Kidney (tissue), 14 donors: ENCODE results near the gene CHST1. TPM values are rescaled to one million over a fixed set of nuclear protein-coding genes. Genes with fewer than 3 reads are reported as not detected.

Experiments
- DNase-seq, 5 donors: peaks; one replicate each; pipeline ENCODE4 v3.0.0-alpha.2; 2013 to 2020
- FAIRE-seq: peaks from 2 replicates; lab custom pipeline; 2012; peaks lifted over from hg19 to GRCh38; lab: Jason Lieb, UNC
- H3K27ac ChIP-seq, 2 donors: one replicate each; pipeline ENCODE4 v1.7.0; 2013; ENCODE audit warnings: low read depth in 2 of 2, low read length in 2 of 2, inconsistent platforms in 1 of 2
- H3K27me3 ChIP-seq: one replicate; pipeline ENCODE4 v1.7.1; 2013; ENCODE audit warnings: low read length, inconsistent platforms; ENCODE audit not compliant: control insufficient read depth, insufficient read depth
- H3K36me3 ChIP-seq, 3 donors: one replicate each; pipeline versions ENCODE4 v1.7.0 to v1.7.1; 2013; ENCODE audit warnings: low read length in 3 of 3, control low read depth in 1 of 3, inconsistent platforms in 1 of 3; ENCODE audit not compliant: insufficient read depth in 3 of 3, control insufficient read depth in 2 of 3
- H3K4me1 ChIP-seq, 3 donors: one replicate each; pipeline versions ENCODE4 v1.7.0 to v1.7.1; 2013; ENCODE audit warnings: low read length in 3 of 3, inconsistent platforms in 1 of 3, low read depth in 1 of 3; ENCODE audit not compliant: control insufficient read depth in 2 of 3, insufficient read depth in 2 of 3
- H3K4me3 ChIP-seq, 3 donors: one replicate each; pipeline versions ENCODE4 v1.7.0 to v1.8.1; 2013; ENCODE audit warnings: low read length in 3 of 3, control low read depth in 1 of 3, inconsistent platforms in 1 of 3
- H3K9ac ChIP-seq, 3 donors: one replicate each; pipeline versions ENCODE4 v1.7.0 to v1.7.1; 2013; ENCODE audit warnings: low read length in 3 of 3, control low read depth in 1 of 3, inconsistent platforms in 1 of 3
- H3K9me3 ChIP-seq, 3 donors: one replicate each; pipeline versions ENCODE4 v1.7.0 to v1.7.1; 2013; ENCODE audit warnings: low read length in 3 of 3, control low read depth in 1 of 3, inconsistent platforms in 1 of 3; ENCODE audit not compliant: control insufficient read depth in 2 of 3, insufficient read depth in 1 of 3
- intact Hi-C: fragments of 100-400 bp; cut with DNase I; formaldehyde crosslinking; loops from one replicate; pipeline ENCODE4 v1.11.1; 2022
- polyA plus RNA-seq: library from polyadenylated mRNA; stranded (reverse); fragments of 350-450 nt; fragmentation: Illumina TruSeq; extraction: RNeasy Lipid Tissue Mini Kit (QIAGEN cat#74804); gene quantifications from one replicate; pipeline ENCODE4 v1.2.3, GENCODE V29; 2014; ENCODE audit warnings: low read depth, low replicate concordance; ENCODE audit not compliant: insufficient read depth
- total RNA-seq: library from RNA; stranded (reverse); fragmentation: NEBNext Ultra II Directional; extraction: Animal tissue kit (Norgen Biotek cat#: 25700); gene quantifications from one replicate; pipeline ENCODE4 v1.2.1, GENCODE V29; 2021
- TF ChIP-seq, protein P1 (sequence below): IDR thresholded peaks from 3 replicates; pipeline ENCODE4 v1.5.1; 2012; ENCODE audit warnings: mild to moderate bottlenecking, moderate library complexity, borderline replicate concordance; ENCODE audit not compliant: insufficient read depth; ENCODE audit errors: extremely low read depth
- donor health status: control.
- donor health status: control.
- donor health status: control.
- donor health status: control.
- donor health status: control.
- donor health status: DM: yes; HTN: yes; CAD: no.
- donor health status: Normal renal cell carcinoma (clear cell type).

CHST1 gene
- total and polyA plus RNA-seq, 2 donors from 2014 or later = 2.8 to 2.9 TPM

DNA sequence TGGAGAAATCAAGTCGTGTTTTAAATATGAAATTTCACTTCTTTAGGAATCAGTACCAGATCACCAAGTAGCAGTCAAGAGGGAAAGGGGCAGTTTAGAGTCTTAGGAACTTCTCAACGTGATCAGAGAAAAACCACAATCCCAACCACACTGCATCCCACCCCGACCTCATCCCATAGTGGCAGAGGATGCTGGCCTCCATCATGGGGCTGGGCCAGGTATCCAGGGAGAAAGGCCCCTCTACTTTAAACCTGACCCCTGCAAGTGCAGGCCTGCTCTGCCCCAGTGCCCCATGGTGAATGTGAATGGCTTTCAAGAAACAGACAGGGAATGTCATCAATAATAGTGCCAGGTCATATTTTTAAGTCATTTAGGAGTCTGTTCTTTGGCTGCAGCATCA, 12.1 kb downstream of the CHST1 start:
- DNase-seq (peak in 1 of 5 donors; percentile 1), FAIRE-seq (no peak)
- intact Hi-C loops = loop anchor here (10.0 kb wide), 1 partner anchor 278 kb away; no protein-coding TSS in a partner anchor
- no peak overlapping the region for H3K4me3 ChIP-seq
- H3K9ac ChIP-seq = no peak overlapping the region
- no peaks in the 10 kb centered on the region for H3K9me3 ChIP-seq
- H3K27me3 ChIP-seq = no peaks in the 10 kb centered on the region
- no peak overlapping the region for H3K27ac ChIP-seq
- H3K36me3 ChIP-seq = no peaks in the 10 kb centered on the region
- TF ChIP-seq, protein P1, sequence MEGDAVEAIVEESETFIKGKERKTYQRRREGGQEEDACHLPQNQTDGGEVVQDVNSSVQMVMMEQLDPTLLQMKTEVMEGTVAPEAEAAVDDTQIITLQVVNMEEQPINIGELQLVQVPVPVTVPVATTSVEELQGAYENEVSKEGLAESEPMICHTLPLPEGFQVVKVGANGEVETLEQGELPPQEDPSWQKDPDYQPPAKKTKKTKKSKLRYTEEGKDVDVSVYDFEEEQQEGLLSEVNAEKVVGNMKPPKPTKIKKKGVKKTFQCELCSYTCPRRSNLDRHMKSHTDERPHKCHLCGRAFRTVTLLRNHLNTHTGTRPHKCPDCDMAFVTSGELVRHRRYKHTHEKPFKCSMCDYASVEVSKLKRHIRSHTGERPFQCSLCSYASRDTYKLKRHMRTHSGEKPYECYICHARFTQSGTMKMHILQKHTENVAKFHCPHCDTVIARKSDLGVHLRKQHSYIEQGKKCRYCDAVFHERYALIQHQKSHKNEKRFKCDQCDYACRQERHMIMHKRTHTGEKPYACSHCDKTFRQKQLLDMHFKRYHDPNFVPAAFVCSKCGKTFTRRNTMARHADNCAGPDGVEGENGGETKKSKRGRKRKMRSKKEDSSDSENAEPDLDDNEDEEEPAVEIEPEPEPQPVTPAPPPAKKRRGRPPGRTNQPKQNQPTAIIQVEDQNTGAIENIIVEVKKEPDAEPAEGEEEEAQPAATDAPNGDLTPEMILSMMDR = no peak
- H3K4me1 ChIP-seq = peaks cover 0 to 2% (median 0%) of the 10 kb centered on the region in 3 donors

DNA sequence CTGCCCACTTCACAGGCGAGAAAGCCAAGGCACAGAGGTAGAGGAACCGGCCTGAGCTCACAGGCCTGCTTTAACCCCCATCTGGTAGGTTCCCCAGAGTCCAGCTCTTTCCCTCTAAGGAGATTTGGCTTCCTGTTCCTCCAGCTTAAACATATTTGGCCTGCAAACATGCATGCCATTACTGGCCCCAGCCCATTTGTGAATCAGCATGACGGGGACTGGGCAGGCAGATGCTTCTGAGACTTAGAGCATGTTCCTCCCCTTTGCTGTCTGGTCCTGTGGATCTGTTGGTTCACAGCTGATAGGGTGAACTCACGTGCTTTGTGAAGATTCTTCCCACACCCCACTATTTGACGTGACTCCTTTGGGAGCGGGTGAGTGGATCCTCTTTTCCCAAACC, 12.6 kb downstream of the CHST1 start:
- intact Hi-C loops = loop anchor here (10.0 kb wide), 1 partner anchor 278 kb away; no protein-coding TSS in a partner anchor
- TF ChIP-seq, protein P1 = no peak
- Histone ChIP-seq H3K36me3 (no peaks in the 10 kb centered on the region), H3K4me3 (no peak overlapping the region), H3K27ac (no peak overlapping the region), H3K4me1 (no peaks in the 10 kb centered on the region), H3K9ac (no peak overlapping the region), H3K27me3 (no peaks in the 10 kb centered on the region), H3K9me3 (no peaks in the 10 kb centered on the region)
- peak in 1 of 5 donors; percentile 4 for DNase-seq
- no peak for FAIRE-seq

DNA sequence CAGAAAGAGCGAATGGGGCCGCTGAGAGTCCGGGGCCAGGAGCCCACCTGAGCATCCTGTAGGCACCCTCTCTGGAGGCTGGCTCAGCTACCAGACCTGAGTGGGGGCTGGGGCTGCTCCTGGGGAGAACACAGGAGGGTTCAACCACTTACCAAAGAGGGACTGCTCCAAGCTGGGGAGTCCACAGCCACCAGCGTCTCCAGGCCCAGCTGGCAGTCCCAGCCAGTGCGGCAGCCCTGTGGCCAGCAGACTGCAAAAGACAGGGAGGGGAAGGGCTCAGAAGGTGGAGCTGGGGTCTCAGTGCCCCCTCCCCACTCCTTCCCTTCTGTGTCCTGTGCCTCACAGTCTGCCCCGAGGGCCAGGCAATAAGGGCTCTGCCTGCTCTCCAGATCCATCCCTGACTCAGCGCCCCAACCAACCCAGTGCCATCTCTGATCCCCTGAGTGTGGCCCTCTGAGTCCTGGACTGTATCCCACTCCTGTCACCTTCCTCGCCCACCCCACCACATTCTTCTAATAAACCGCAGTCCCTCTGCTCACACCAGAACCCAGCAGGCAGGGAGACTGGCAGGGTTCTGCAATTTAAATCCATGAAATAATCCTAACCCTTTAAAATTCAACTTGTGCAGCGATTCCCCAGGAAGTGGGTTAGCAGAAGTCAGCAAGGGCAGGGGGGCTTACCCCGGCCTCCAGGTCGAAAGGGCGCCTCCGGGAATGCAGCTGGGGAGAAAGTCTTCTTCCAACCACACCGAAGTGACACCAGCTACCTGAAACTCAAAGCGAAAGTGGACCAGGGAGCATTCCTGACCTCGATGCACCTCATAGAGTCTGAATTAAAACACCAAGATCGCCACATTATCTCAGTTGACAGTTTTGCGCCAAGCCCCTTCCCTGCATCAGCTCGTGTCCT, 13.3 kb downstream of the CHST1 start:
- Histone ChIP-seq H3K4me1 (no peaks in the 10 kb centered on the region), H3K27ac (no peak overlapping the region), H3K36me3 (no peaks in the 10 kb centered on the region), H3K9me3 (no peaks in the 10 kb centered on the region), H3K9ac (no peak overlapping the region), H3K4me3 (no peak overlapping the region), H3K27me3 (no peaks in the 10 kb centered on the region)
- FAIRE-seq (no peak), DNase-seq (peak in 2 of 5 donors; percentile 9 to 35)
- intact Hi-C loops = loop anchor here (10.0 kb wide), 1 partner anchor 277 kb away; no protein-coding TSS in a partner anchor
- TF ChIP-seq, protein P1 = no peak
